GM12801 (cell line): ENCODE data around the gene ATP1A4.

Experiments
- CTCF ChIP-seq: IDR thresholded peaks from one replicate; pipeline ENCODE4 v1.5.1; 2011; ENCODE audit warnings: control low read depth; ENCODE audit not compliant: insufficient read length; ENCODE audit errors: extremely low read depth

ATP1A4 gene

GRCh38 chr1:160151303-160151702, at the start of gene ATP1A4:
Gene ATP1A4, plus strand, starts transcription at chr1:160151603. Its CDS starts 438 bp downstream, at chr1:160152041.
- no peak for TF ChIP-seq CTCF

GRCh38 chr1:160101717-160102522, 49.5 kb upstream of the ATP1A4 start:
- no peak for TF ChIP-seq CTCF

GRCh38 chr1:160103658-160104408, 47.6 kb upstream of the ATP1A4 start:
- TF ChIP-seq CTCF, result no peak

- no peak for TF ChIP-seq CTCF
Observed at GRCh38 chr1:160104486-160104885, 46.9 kb upstream of the ATP1A4 start.

- no peak for TF ChIP-seq CTCF
Observed at GRCh38 chr1:160105155-160105554, 46.2 kb upstream of the ATP1A4 start.

GRCh38 chr1:160107512-160107911, 43.9 kb upstream of the ATP1A4 start:
- TF ChIP-seq CTCF, result no peak

- TF ChIP-seq CTCF, result no peak
Observed at GRCh38 chr1:160108888-160109662, 42.3 kb upstream of the ATP1A4 start.
